Coronary artery (tissue), 2 donors: ENCODE measurements around the gene TMEM87B.

ENCODE experiments used
- DNase-seq: peaks from one replicate; pipeline ENCODE4 v3.0.0-alpha.2; 2017; ENCODE audit warnings: low spot score
- H3K27ac ChIP-seq, 2 donors: fragments of 200-600 bp; sonication (generic); one replicate each; pipeline ENCODE4 v1.5.1; 2016 to 2019
- H3K4me3 ChIP-seq: fragments of 200-600 bp; sonication (generic); 2 replicates; pipeline ENCODE4 v1.5.1; 2016; ENCODE audit warnings: mild to moderate bottlenecking, moderate library complexity
- TF ChIP-seq, protein P1 (sequence below): fragments of 200-600 bp; sonication (generic); IDR thresholded peaks from one replicate; pipeline ENCODE4 v1.5.1; 2019; ENCODE audit warnings: antibody characterized with exemption

Gene TMEM87B

GRCh38 chr2:112084689-112085374, 29.8 kb downstream of the TMEM87B start:
- DNase-seq, result no peak
- no peak overlapping the region for H3K4me3 ChIP-seq
- H3K27ac ChIP-seq, result no peak overlapping the region
- TF ChIP-seq, protein P1, sequence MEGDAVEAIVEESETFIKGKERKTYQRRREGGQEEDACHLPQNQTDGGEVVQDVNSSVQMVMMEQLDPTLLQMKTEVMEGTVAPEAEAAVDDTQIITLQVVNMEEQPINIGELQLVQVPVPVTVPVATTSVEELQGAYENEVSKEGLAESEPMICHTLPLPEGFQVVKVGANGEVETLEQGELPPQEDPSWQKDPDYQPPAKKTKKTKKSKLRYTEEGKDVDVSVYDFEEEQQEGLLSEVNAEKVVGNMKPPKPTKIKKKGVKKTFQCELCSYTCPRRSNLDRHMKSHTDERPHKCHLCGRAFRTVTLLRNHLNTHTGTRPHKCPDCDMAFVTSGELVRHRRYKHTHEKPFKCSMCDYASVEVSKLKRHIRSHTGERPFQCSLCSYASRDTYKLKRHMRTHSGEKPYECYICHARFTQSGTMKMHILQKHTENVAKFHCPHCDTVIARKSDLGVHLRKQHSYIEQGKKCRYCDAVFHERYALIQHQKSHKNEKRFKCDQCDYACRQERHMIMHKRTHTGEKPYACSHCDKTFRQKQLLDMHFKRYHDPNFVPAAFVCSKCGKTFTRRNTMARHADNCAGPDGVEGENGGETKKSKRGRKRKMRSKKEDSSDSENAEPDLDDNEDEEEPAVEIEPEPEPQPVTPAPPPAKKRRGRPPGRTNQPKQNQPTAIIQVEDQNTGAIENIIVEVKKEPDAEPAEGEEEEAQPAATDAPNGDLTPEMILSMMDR, result no peak

DNA sequence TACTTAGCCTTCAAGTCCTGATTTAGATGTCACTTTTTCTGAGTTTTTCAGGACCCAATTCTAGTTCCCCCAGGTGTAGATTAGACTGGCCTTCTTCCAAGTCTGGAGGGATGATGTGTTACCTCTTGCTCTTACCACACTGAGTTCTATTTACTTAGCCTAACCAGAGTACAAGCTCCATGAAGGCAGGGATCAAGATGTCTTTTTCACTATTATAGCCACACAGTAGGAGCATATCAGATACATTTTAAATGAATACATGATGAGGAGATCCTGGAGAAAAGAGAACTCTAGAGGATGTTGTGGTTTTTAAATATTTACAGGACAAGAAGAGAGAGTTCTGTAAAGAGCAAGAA, 30.3 kb downstream of the TMEM87B start:
- TF ChIP-seq, protein P1, result no peak
- H3K4me3 ChIP-seq, result no peak overlapping the region
- no peak for DNase-seq
- no peak overlapping the region for H3K27ac ChIP-seq

- no peak overlapping the region for H3K4me3 ChIP-seq
- TF ChIP-seq, protein P1, result no peak
- H3K27ac ChIP-seq, result no peak overlapping the region
- DNase-seq, result no peak
Measured at GRCh38 chr2:112085916-112086669, 31.0 kb downstream of the TMEM87B start.

DNA sequence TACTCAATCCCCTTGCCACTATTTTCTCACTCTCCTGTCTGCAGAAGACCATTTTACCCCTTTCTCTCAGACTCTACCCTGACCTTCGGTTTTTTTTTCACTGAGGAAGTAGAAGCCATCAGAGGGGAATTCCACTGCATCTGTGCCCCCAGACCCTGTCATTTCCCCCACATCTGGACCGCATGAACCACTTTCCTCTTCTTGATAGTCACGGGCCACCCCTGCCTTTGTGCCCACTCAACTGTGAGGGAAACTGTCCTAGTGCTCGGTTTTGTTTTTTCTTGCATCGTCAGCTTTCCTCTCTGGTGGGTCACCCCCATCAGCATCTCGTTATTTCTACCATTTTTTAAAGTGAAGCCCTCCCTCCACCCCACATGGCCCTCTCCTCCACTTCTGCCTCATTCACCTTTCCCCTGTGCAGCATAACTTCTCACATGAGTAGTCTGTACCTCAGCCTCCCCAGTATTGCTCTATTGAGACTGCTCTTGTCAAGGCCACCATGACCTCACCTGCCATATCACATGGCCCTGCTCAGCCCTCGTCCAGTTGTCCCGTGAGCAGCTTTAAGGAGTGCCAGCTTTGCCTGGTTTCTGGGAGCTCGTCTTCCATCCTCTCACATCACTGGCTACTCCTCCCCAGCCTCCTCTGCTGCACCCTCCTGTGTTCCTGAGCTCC, 32.4 kb downstream of the TMEM87B start:
- no peak overlapping the region for H3K4me3 ChIP-seq
- DNase-seq, result no peak
- TF ChIP-seq, protein P1, result no peak
- H3K27ac ChIP-seq, result no peak overlapping the region

- Histone ChIP-seq H3K4me3 (no peak overlapping the region), H3K27ac (no peak overlapping the region)
- TF ChIP-seq, protein P1, result no peak
- DNase-seq, result no peak
Measured at GRCh38 chr2:112089375-112089774, 34.3 kb downstream of the TMEM87B start.

DNA sequence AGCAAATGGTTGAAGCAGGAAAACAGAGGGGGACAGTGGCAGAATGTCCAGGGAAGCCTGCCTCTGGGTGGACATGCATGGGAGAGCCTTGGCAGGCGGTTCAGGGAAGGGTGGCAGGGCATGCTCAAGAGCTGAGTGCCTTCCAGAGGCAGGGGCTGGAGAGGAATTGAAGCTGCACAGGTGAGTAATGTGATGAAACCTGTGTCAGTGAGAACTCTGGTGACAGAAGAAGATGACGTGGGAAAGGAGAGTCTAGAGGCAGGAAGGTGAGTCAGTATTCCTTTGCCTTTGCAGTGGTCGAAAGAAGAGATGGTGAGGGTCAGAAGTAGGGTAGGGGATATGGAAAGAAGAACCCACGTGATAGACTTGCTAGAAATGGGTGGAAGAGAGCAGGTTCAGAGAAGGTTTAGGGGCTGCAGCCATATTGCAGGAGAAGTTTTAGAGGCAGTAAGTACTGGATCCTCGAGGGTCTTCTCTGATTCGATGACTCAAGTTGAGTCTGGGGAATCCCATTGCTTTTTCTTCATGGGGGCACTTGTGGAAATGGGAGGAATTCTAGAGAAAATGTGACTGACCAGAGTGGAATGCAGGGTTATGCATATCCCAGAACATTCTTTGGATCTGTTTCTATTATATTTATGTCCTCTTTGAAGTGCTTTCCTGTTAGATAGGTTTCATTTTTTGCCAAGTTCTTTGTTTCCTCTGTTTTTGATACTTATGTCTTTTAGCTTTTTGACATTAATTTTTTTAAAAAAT, 37.4 kb downstream of the TMEM87B start:
- H3K4me3 ChIP-seq, result no peak overlapping the region
- no peak for DNase-seq
- no peak overlapping the region for H3K27ac ChIP-seq
- TF ChIP-seq, protein P1, result no peak
